Measurements from ENCODE around the gene AQP1.

The AQP1 gene

DNA sequence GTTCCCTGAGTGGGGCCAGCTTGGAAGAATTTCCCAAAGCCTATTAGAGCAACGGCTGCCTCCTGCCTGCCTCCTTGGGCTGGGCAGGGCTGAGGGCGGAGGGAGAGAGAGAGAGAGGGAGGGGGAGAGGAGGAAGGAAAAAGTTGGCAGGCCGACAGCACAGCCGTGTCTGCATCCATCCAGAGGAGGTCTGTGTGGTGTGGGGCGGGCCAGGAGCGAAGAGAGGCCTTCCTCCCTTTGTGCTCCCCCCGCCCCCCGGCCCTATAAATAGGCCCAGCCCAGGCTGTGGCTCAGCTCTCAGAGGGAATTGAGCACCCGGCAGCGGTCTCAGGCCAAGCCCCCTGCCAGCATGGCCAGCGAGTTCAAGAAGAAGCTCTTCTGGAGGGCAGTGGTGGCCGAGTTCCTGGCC lies at the start of gene AQP1:
TSS of gene AQP1 (plus strand) at position 293 of the 409 bp plus-strand sequence. CDS start at position 350, 57 bp downstream.
- Mint-ChIP-seq H3K4me3 (no peak within 1 kb of the TSS), H3K27ac (no peak within 1 kb of the TSS), H3K36me3 (no peaks in the 10 kb centered on the region), H3K9me3 (no peaks in the 10 kb centered on the region), H3K4me1 (no peaks in the 10 kb centered on the region), H3K27me3 (peaks cover 37% of the 10 kb centered on the region)
- ATAC-seq = no peak

DNA sequence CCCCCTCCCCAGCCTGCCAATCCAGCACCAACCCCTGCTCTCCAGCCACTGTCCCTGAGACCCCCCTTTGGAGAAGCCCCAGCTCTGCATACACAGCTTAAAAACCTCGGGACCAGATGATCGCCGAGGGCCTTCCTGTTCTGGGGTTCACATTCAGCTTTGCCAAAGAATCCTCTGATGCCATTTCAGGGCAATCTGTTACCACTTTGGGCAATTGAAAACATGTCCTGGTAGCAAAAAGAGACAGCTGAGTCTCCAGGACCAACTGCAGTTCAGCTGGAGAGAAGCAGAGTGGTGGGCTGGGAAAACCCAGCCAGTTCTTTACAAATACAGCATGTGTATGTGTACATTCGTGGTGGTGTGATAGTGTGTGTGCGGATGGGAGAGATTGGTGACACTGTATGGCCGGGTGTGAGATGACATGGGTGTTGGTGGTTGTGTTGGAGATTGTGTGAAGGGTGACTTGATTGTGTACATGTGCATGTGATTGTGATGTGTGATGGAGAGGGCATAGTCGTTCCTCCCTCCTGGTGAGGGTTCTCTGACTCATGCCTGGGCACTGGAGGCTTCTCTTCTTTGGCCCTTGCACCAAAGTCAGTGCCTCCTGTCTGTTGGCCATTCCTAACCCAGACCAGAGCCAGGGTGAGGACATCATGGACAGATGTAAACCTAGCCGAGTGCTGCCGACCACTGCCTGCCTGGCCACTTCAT lies 48.5 kb upstream of the AQP1 start:
- no peak overlapping the region for H3K27ac Mint-ChIP-seq
- no peaks in the 10 kb centered on the region for H3K36me3 Mint-ChIP-seq
- no peaks in the 10 kb centered on the region for H3K4me1 Mint-ChIP-seq
- no peak for ATAC-seq
- H3K4me3 Mint-ChIP-seq = no peak overlapping the region
- no peaks in the 10 kb centered on the region for H3K9me3 Mint-ChIP-seq
- H3K27me3 Mint-ChIP-seq = no peaks in the 10 kb centered on the region

DNA sequence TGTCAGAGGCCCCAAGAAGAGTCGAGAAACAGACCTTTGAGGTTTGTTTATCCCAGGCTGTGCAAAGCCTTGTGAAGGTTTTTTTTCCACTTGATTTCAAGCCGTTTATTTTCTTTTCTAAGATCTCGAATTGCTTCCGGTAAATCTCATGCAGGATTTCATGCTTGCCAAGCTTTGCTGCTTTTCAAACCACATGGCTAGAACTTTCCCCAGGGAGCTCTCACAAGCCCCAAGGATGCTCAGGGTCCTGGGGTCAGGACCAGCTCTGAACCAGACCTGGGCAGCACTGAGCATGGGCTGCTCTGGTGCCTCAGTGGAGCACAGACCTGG lies 48.0 kb upstream of the AQP1 start:
- Mint-ChIP-seq H3K27ac (no peak overlapping the region), H3K27me3 (no peaks in the 10 kb centered on the region), H3K9me3 (no peaks in the 10 kb centered on the region), H3K4me3 (no peak overlapping the region), H3K36me3 (no peaks in the 10 kb centered on the region), H3K4me1 (no peaks in the 10 kb centered on the region)
- ATAC-seq = no peak

DNA sequence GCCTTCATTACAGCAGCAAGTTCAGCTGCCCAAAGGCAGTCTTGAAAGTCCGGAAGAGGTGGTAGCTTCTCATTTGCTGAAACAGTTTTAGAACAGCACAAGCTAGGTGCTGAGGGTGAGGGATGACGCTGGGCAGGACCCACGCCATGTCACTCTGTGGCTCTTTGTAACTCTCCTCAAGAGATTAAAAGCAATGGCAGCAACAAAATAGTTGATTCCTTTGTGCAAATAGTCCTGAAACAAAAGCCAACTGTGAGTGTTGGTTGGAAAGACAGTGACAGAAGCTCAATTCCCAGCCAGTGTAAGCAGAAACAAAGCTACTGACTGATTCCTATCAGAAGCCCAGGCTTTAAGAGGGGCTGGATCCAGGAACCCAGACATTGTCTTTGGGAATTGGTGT lies 47.6 kb upstream of the AQP1 start:
- no peak overlapping the region for H3K27ac Mint-ChIP-seq
- no peaks in the 10 kb centered on the region for H3K9me3 Mint-ChIP-seq
- H3K4me3 Mint-ChIP-seq = no peak overlapping the region
- H3K4me1 Mint-ChIP-seq = no peaks in the 10 kb centered on the region
- no peaks in the 10 kb centered on the region for H3K36me3 Mint-ChIP-seq
- no peaks in the 10 kb centered on the region for H3K27me3 Mint-ChIP-seq
- ATAC-seq = no peak

DNA sequence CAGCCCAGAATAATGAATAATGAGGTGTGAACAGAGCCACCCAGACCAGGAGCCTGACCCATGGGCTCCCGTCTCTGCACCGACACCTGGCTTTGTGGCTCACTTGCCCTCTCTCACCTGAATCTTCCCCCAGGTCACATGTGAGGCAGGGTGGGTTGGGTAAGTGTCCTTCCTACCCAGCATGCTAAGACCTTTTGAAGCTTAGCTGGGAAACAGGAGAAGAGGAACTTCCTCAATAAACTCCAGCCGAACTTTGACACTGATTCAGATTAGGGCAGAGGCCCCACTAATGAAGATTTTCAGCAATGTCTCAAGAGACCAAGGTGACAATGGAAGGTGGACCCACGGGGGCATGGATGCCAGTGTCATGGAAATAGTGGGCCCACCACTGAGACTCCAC lies 46.6 kb upstream of the AQP1 start:
- Mint-ChIP-seq H3K27me3 (no peaks in the 10 kb centered on the region), H3K4me1 (no peaks in the 10 kb centered on the region), H3K36me3 (no peaks in the 10 kb centered on the region), H3K27ac (no peak overlapping the region), H3K4me3 (no peak overlapping the region), H3K9me3 (no peaks in the 10 kb centered on the region)
- ATAC-seq = no peak

DNA sequence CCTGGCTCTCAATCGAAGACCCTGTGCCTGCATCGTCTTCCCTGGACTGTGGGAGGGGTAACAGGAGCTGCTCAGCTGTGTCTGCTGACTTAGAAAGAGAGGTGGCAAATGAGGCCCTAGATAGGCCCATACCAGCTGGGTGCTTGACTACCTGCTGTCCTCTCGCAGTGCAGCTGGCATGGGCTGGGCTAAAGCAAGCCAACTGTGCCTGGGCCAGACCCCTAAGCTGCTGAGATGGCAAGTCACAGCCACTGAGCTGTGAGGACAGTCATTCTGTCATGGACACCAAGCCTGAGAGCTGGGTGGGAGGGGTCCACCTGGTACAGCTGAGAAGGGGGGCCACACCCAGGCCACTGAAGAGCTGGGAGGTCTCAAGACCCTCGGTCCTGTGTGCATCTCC lies 45.8 kb upstream of the AQP1 start:
- H3K27ac Mint-ChIP-seq = no peak overlapping the region
- H3K9me3 Mint-ChIP-seq = no peaks in the 10 kb centered on the region
- ATAC-seq = no peak
- no peaks in the 10 kb centered on the region for H3K4me1 Mint-ChIP-seq
- no peaks in the 10 kb centered on the region for H3K27me3 Mint-ChIP-seq
- no peaks in the 10 kb centered on the region for H3K36me3 Mint-ChIP-seq
- H3K4me3 Mint-ChIP-seq = no peak overlapping the region

DNA sequence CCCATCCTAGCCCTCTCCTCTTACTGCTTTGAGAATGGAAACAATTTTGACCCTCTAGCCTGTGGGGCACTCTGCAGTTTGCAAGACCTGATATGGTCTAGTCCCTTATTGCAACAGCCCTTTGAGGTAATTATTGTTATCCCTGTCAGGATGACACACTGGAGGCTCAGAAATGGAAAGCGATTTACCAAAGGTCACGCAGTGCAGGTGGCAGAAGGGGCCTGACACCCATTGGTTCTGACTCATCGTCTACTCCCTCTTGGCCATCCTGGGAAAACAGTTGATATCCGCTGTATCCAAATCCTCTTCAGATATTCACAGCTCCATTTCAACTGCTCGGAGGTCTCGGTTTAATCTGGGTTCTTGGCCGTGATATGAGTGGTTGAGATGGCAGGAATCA lies 44.7 kb upstream of the AQP1 start:
- Mint-ChIP-seq H3K36me3 (no peaks in the 10 kb centered on the region), H3K9me3 (no peaks in the 10 kb centered on the region), H3K4me3 (no peak overlapping the region), H3K27me3 (no peaks in the 10 kb centered on the region), H3K27ac (no peak overlapping the region), H3K4me1 (no peaks in the 10 kb centered on the region)
- ATAC-seq = no peak

DNA sequence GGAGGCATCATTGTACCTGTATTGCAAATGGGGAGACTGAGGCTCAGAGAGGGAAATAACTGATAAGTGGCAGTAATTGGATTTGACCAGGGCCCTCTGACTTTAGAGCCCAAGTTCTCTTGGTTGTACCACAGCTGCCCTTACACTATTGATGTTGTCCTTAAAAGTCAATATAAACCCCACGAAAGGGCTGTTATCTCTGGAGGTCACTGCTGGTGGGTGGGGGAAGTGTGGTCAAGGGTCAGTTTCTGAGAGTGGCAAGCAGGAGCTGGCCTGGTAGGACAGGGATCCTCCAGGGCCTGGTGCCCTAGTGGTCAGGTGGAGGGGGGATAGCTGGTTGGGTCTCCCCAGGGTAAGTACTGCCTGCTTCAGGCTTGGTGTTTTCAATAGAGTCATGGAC lies 44.2 kb upstream of the AQP1 start:
- Mint-ChIP-seq H3K4me1 (no peaks in the 10 kb centered on the region), H3K4me3 (no peak overlapping the region), H3K36me3 (no peaks in the 10 kb centered on the region), H3K27ac (no peak overlapping the region), H3K27me3 (no peaks in the 10 kb centered on the region), H3K9me3 (no peaks in the 10 kb centered on the region)
- ATAC-seq = no peak

DNA sequence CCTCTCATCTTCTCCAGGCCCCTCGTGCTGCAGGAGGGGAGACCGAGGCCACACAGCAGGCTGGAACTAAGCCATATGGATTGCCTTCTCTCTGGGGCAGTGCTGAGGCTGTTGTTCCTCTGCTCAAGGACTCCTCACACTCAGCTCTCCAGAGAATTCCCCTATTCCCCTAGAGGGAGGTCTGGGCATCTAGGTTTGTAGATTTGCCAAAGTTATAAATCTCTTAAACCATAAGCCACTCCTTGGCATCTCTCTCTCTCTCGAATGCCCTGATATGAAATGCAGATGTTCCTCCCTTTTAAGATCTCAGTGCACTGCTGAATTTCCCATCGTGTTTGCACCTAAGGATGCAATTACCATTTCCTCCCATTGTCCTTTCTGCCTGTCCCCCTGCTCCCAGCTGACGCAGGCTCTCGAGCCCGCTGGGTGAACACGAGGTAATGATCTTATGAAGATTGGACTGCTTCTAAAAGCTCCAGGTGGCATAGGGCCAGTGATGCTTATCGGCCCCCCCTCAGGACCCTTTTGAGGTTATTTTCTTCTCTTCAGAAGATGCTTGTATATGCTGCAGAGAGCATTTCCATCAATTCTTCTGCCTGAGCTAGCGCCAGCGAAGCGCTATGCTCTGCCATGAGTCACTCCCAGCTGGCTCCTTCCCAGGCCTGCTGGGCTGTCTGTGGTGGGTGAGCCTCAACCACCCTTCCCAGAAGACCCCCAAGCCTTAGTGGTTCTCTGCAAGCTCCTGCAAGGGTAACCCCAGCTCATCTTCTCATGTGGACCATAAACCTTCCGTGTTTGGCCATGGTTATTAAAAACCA lies 41.6 kb upstream of the AQP1 start:
- ATAC-seq = no peak
- H3K27ac Mint-ChIP-seq = no peak overlapping the region
- H3K4me3 Mint-ChIP-seq = no peak overlapping the region
- no peaks in the 10 kb centered on the region for H3K27me3 Mint-ChIP-seq
- H3K4me1 Mint-ChIP-seq = no peaks in the 10 kb centered on the region
- no peaks in the 10 kb centered on the region for H3K9me3 Mint-ChIP-seq
- peaks cover under 1% of the 10 kb centered on the region for H3K36me3 Mint-ChIP-seq

DNA sequence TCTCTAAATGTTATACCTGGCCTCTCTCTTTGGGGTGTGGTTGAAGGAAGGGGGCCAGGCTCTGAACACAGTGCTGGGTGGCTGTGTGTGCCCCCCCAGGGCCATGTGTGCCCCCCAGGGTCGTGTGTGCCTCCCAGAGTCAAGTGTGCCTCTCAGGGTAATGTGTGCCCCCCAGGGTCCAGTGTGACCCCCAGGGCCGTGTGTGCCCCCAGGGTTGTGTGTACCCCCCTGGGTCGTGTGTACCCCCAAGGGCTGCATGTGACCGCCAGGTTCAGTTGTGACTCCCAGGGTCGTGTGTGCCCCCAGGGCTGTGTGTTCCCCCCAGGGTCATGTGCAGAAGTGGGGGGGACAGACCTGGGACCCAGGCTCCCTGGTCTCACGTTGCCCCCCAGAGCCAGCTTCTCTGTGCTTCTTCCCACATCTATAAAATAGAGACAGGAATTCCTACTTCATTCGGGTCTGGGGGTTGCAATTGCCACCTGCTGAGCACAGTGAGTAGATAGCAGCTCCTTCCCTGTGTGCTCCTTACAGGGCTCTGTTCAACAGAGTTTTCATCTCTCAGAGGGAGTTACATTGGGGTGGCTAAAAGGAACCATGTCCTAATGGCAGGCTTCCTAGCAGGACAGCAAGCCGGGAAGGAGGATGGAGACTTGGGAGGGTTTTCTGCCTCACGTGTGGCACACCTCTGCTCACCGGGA lies 40.7 kb upstream of the AQP1 start:
- no peak for ATAC-seq
- Mint-ChIP-seq H3K36me3 (peaks cover 6% of the 10 kb centered on the region), H3K4me1 (no peaks in the 10 kb centered on the region), H3K9me3 (peaks cover 3% of the 10 kb centered on the region), H3K4me3 (no peak overlapping the region), H3K27ac (no peak overlapping the region), H3K27me3 (no peaks in the 10 kb centered on the region)

DNA sequence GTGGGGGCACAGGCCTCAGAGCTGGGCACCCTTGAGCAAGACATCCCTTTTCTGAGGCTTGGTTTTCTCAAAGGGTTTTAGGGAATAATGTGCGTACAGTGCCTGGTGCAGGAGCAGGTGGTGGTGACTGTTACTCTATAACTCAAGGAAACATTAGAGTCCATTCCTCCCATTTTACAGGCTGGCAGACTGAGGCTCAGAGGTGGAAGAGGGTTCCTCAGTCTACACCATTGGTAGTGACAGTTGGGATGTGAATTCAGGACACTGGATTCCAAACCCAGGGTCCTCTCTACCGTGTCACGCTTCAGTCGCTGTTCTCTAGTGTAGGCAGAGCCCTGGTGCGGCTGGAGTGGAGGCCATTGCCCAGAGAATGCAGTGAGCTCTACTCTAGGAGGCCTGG lies 40.0 kb upstream of the AQP1 start:
- H3K27ac Mint-ChIP-seq = no peak overlapping the region
- H3K9me3 Mint-ChIP-seq = peaks cover 3% of the 10 kb centered on the region
- H3K36me3 Mint-ChIP-seq = peaks cover 6% of the 10 kb centered on the region
- no peak overlapping the region for H3K4me3 Mint-ChIP-seq
- H3K27me3 Mint-ChIP-seq = no peaks in the 10 kb centered on the region
- no peak for ATAC-seq
- no peaks in the 10 kb centered on the region for H3K4me1 Mint-ChIP-seq

DNA sequence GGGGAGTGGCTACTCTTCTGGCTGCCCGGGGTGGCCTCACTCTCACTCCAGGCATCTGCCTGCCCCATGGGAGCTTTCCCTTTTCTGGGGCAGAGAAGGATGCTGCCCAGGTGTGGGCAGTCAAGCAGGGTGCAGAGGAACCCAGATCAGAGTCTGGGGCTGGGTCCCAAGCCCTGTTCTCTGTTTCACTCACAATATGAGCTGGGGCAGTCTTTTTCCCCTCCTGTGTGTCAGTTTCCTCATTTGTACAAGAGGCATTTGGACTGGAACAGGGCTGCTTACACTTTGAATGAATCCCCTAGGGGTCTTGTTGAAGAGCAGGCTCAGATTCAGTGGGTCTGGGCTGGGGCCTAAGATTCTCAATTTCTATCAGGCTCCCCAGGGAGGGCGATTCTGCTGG lies 38.4 kb upstream of the AQP1 start:
- peaks cover 6% of the 10 kb centered on the region for H3K36me3 Mint-ChIP-seq
- H3K4me1 Mint-ChIP-seq = no peaks in the 10 kb centered on the region
- no peaks in the 10 kb centered on the region for H3K27me3 Mint-ChIP-seq
- peaks cover 3% of the 10 kb centered on the region for H3K9me3 Mint-ChIP-seq
- peak; percentile 51 for ATAC-seq
- H3K4me3 Mint-ChIP-seq = no peak overlapping the region
- no peak overlapping the region for H3K27ac Mint-ChIP-seq

DNA sequence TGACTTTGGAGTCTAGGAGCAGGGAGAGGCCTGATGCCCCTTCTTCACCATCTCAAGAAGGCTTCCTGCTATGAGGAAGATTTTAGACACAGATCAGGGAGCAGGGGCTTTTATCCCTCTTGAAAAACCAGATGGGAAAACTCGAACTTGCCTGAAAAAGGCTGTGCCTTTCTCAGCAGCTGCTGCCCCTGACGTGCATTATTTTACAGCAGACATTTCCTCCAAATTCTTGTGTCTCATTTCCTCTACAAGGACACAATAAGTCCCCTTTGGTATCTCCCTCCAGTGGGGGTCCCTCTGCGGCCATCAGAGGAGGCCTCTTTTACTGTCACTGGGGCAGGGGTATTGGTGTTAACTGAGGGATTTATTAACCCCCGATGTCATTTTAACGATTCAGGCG lies 38.0 kb upstream of the AQP1 start:
- no peak overlapping the region for H3K4me3 Mint-ChIP-seq
- H3K9me3 Mint-ChIP-seq = peaks cover 3% of the 10 kb centered on the region
- no peak overlapping the region for H3K27ac Mint-ChIP-seq
- no peaks in the 10 kb centered on the region for H3K4me1 Mint-ChIP-seq
- no peaks in the 10 kb centered on the region for H3K27me3 Mint-ChIP-seq
- H3K36me3 Mint-ChIP-seq = peaks cover 6% of the 10 kb centered on the region
- no peak for ATAC-seq

DNA sequence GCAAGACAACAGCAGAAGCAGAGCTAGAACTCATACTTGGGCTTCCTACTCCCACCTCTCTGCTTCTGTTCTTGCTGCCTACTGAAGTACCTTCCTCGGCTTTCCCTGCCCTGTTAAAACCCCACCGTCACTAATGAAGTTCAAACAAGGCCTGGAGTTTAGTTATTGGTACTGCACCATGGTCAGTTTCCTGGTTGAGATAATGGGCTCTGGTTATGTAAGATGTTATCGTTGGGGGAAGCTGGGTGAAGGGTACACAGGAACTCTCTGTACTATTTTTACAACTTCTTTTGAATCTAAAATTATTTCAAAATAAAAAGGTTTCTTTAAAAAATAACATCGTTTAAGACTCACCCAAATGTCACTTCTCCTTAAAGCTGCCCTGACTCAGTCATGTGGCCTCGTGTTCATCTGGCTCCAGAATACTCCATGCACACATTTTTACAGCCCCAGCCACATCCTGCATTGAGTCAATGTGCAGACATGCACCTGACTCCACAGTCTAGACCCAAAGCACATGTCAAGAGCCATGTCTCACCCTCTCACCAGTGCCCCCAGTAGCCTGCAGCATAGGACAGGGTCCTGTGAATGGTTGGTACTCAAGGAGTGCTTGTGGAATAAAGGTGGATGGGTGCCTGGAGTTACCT lies 36.9 kb upstream of the AQP1 start:
- ATAC-seq = no peak
- H3K27me3 Mint-ChIP-seq = no peaks in the 10 kb centered on the region
- peaks cover 3% of the 10 kb centered on the region for H3K9me3 Mint-ChIP-seq
- no peak overlapping the region for H3K27ac Mint-ChIP-seq
- peaks cover 6% of the 10 kb centered on the region for H3K36me3 Mint-ChIP-seq
- no peaks in the 10 kb centered on the region for H3K4me1 Mint-ChIP-seq
- no peak overlapping the region for H3K4me3 Mint-ChIP-seq

DNA sequence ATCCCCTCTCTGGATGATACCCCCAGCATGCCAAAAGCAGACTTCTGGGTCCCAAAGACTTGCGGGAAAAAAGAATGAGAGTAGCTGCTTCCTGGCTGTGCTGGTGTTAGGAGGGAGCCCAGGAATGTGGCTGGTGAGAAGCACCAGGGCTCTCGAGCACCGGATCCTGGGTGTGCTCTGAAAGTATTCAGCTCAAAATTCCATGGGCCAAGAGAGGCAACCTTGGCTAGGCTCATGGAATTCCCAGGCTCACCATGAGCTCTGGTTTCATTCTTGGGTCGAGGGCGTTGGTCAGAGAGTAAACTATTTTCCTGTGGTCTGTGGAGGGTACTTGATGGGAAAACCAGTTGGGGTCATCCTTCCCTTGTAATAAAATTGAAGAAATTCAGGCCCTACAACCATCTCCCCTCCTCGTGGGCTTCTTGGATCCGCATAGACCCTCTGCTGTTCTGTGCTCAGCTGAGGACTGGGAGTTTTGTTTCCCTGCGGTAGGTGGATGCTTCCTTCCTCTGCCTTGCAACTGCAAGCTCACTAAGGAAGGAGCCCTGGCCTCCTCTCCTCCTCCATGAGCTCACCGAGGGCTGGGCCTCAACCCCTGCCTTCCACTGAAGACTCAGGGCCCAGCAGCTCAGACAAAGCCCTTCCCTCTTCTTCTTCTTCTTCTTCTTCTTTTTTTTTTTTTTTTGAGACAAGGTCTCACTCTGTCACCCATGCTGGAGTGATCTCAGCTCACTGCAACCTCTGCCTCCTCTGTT lies 34.5 kb upstream of the AQP1 start:
- no peak for ATAC-seq
- Mint-ChIP-seq H3K27ac (no peak overlapping the region), H3K4me3 (no peak overlapping the region), H3K4me1 (no peaks in the 10 kb centered on the region), H3K36me3 (peaks cover 6% of the 10 kb centered on the region), H3K9me3 (peaks cover 3% of the 10 kb centered on the region), H3K27me3 (peaks cover 8% of the 10 kb centered on the region)

Measured in stimulated activated memory B cell treated with anti-CD40 and anti-IgM and Interleukin-4, amounts not matched to agents 10 μg/mL and 1 μg/mL and 100 μg/mL, for 72 hours (primary cell).